WTC11 (cell line): ENCODE results near the gene ARHGAP19. TPM values are rescaled to one million over a fixed set of nuclear protein-coding genes. Genes with fewer than 3 reads are reported as not detected.
A peak's percentile ranks its signal among the peaks of the same experiment; 100 is the strongest.

Source experiments
- ATAC-seq: fragments of 200-7000 bp; cut with Tn5 transposase; 2 replicates; pipeline ENCODE4 v1.10.0; 2021; ENCODE audit warnings: mild to moderate bottlenecking, moderate library complexity
- CTCF ChIA-PET: fragments of 300-600 bp; sonication (Branson Sonifier 250); formaldehyde crosslinking; loops from one replicate; lab custom pipeline; 2021; ENCODE audit warnings: antibody characterized with exemption; lab: Charles Lee
- POLR2A ChIA-PET: fragments of 350-600 bp; sonication (Branson Sonifier 250); formaldehyde crosslinking; loops from one replicate; lab custom pipeline; 2021; ENCODE audit warnings: antibody characterized with exemption; lab: Charles Lee
- DNase-seq: peaks from one replicate; pipeline ENCODE4 v3.0.0; 2021; ENCODE audit warnings: low spot score
- H3K27ac Mint-ChIP-seq: 2 replicates; pipeline ENCODE4 v1.8.0; 2021; ENCODE audit warnings: mixed read lengths
- H3K27me3 Mint-ChIP-seq: 2 replicates; pipeline ENCODE4 v1.8.0; 2021; ENCODE audit warnings: low read depth, mild to moderate bottlenecking, moderate library complexity, mixed read lengths
- H3K36me3 Mint-ChIP-seq: 2 replicates; pipeline ENCODE4 v1.8.0; 2021; ENCODE audit warnings: mixed read lengths
- H3K4me1 Mint-ChIP-seq: 2 replicates; pipeline ENCODE4 v1.8.0; 2022; ENCODE audit warnings: mixed read lengths
- H3K4me3 Mint-ChIP-seq: 2 replicates; pipeline ENCODE4 v1.8.0; 2021; ENCODE audit warnings: mild to moderate bottlenecking, moderate library complexity, mixed read lengths
- H3K9me3 Mint-ChIP-seq: 2 replicates; pipeline ENCODE4 v1.8.0; 2021; ENCODE audit warnings: mixed read lengths
- CBFB ChIP-seq: sonication (generic); formaldehyde crosslinking; IDR thresholded peaks from 2 replicates; pipeline ENCODE4 v1.8.1; 2022; ENCODE audit warnings: mild to moderate bottlenecking, low read depth, missing genetic modification reagents
- CTCF ChIP-seq: fragments of 200-600 bp; IDR thresholded peaks from 2 replicates; pipeline ENCODE4 v1.8.0; 2022; ENCODE audit warnings: antibody characterized with exemption
- ESRRA ChIP-seq: sonication (generic); formaldehyde crosslinking; IDR thresholded peaks from 2 replicates; pipeline ENCODE4 v1.8.1; 2022; ENCODE audit warnings: mild to moderate bottlenecking, missing genetic modification reagents, borderline replicate concordance
- FOXJ3 ChIP-seq: sonication (generic); formaldehyde crosslinking; IDR thresholded peaks from 2 replicates; pipeline ENCODE4 v1.9.0; 2021; ENCODE audit warnings: missing genetic modification reagents, mild to moderate bottlenecking, borderline replicate concordance
- GRHL2 ChIP-seq: fragments of 250-450 bp; sonication (Bioruptor Pico); IDR thresholded peaks from 2 replicates; pipeline ENCODE4 v1.8.0; 2022; ENCODE audit warnings: mild to moderate bottlenecking, moderate library complexity; ENCODE audit not compliant: insufficient replicate concordance, severe bottlenecking
- IRF1 ChIP-seq: sonication (generic); formaldehyde crosslinking; IDR thresholded peaks from 2 replicates; pipeline ENCODE4 v1.8.0; 2023; ENCODE audit warnings: missing genetic modification reagents
- JUN ChIP-seq: sonication (generic); formaldehyde crosslinking; IDR thresholded peaks from 2 replicates; pipeline ENCODE4 v1.8.0; 2023; ENCODE audit warnings: mild to moderate bottlenecking, missing genetic modification reagents
- KAT7 ChIP-seq: sonication (generic); formaldehyde crosslinking; IDR thresholded peaks from 2 replicates; pipeline ENCODE4 v1.8.1; 2023; ENCODE audit warnings: missing genetic modification reagents, mild to moderate bottlenecking, borderline replicate concordance
- MAX ChIP-seq: sonication (generic); formaldehyde crosslinking; IDR thresholded peaks from 2 replicates; pipeline ENCODE4 v1.8.0; 2022; ENCODE audit warnings: mild to moderate bottlenecking, missing genetic modification reagents
- MLX ChIP-seq: sonication (generic); formaldehyde crosslinking; IDR thresholded peaks from 2 replicates; pipeline ENCODE4 v1.8.1; 2023; ENCODE audit warnings: mild to moderate bottlenecking, missing genetic modification reagents, moderate library complexity
- OVOL2 ChIP-seq: fragments of 250-450 bp; sonication (Bioruptor Pico); IDR thresholded peaks from 2 replicates; pipeline ENCODE4 v1.9.0; 2021; ENCODE audit warnings: mild to moderate bottlenecking, borderline replicate concordance
- PRDM15 ChIP-seq: sonication (generic); formaldehyde crosslinking; IDR thresholded peaks from 2 replicates; pipeline ENCODE4 v1.8.0; 2022; ENCODE audit warnings: missing genetic modification reagents
- STAT6 ChIP-seq: sonication (generic); formaldehyde crosslinking; conservative IDR thresholded peaks from 2 replicates; pipeline ENCODE4 v1.8.1; 2023; ENCODE audit warnings: mild to moderate bottlenecking, low read depth, missing genetic modification reagents, moderate library complexity
- USF1 ChIP-seq: sonication (generic); formaldehyde crosslinking; IDR thresholded peaks from 2 replicates; pipeline ENCODE4 v1.8.0; 2022; ENCODE audit warnings: mild to moderate bottlenecking, missing genetic modification reagents
- ZBTB43 ChIP-seq: sonication (generic); formaldehyde crosslinking; IDR thresholded peaks from 2 replicates; pipeline ENCODE4 v1.8.1; 2023; ENCODE audit warnings: mild to moderate bottlenecking, missing genetic modification reagents
- ZNF263 ChIP-seq: sonication (generic); formaldehyde crosslinking; IDR thresholded peaks from 2 replicates; pipeline ENCODE4 v1.8.1; 2022; ENCODE audit warnings: low read depth, mild to moderate bottlenecking, moderate library complexity, missing genetic modification reagents
- ZNF281 ChIP-seq: sonication (generic); formaldehyde crosslinking; IDR thresholded peaks from 2 replicates; pipeline ENCODE4 v1.8.0; 2023; ENCODE audit warnings: mild to moderate bottlenecking, missing genetic modification reagents
- ZNF423 ChIP-seq: fragments of 250-450 bp; sonication (Bioruptor Pico); IDR thresholded peaks from 2 replicates; pipeline ENCODE4 v2.1.2; 2022; ENCODE audit warnings: mild to moderate bottlenecking, moderate library complexity
- ZSCAN18 ChIP-seq: fragments of 250-450 bp; sonication (Bioruptor Pico); IDR thresholded peaks from 2 replicates; pipeline ENCODE4 v2.1.2; 2022; ENCODE audit warnings: mild to moderate bottlenecking, moderate library complexity
- total RNA-seq: library from RNA; stranded (reverse); gene quantifications from 3 replicates; pipeline ENCODE4 v1.2.3, GENCODE V29; 2021

The ARHGAP19 gene
- total RNA-seq, 1 experiment from 2014 or later, result 42.2 TPM

- peak overlapping the region; percentile 97; the same call in 1 of the 2 replicates for H3K27ac Mint-ChIP-seq
- ChIA-PET POLR2A (interaction anchor here (0.7 to 1.2 kb wide), 4 partner anchors 27 to 44 kb away, joined by 3 to 14 read pairs (median 7); partner anchors contain the start of gene FRAT1), CTCF (interaction anchor here (0.7 to 1.9 kb wide), 3 partner anchors 14 to 211 kb away, joined by 3 to 4 read pairs (median 3); no protein-coding TSS in a partner anchor)
- H3K9me3 Mint-ChIP-seq, result no peaks in the 10 kb centered on the region
- ATAC-seq, result no peak
- TF ChIP-seq KAT7 (CRISPR knock-in tag) (no peak), JUN (no peak), USF1 (CRISPR knock-in tag) (no peak), ZNF281 (CRISPR knock-in tag) (no peak), ZNF263 (CRISPR knock-in tag) (no peak), ZSCAN18 (CRISPR knock-in tag) (no peak), ZNF423 (CRISPR knock-in tag) (no peak), ZBTB43 (CRISPR knock-in tag) (no peak), PRDM15 (CRISPR knock-in tag) (no peak), FOXJ3 (no peak), MLX (CRISPR knock-in tag) (no peak), CBFB (CRISPR knock-in tag) (no peak), ESRRA (CRISPR knock-in tag) (no peak), GRHL2 (CRISPR knock-in tag) (no peak), STAT6 (CRISPR knock-in tag) (no peak), CTCF (no peak), OVOL2 (no peak), MAX (CRISPR knock-in tag) (no peak), IRF1 (CRISPR knock-in tag) (no peak)
- no peak for DNase-seq
- peaks cover 18% of the 10 kb centered on the region for H3K4me1 Mint-ChIP-seq
- H3K4me3 Mint-ChIP-seq, result peak overlapping the region; percentile 83
- no peaks in the 10 kb centered on the region for H3K27me3 Mint-ChIP-seq
- H3K36me3 Mint-ChIP-seq, result peaks cover 5% of the 10 kb centered on the region
Measured at GRCh38 chr10:97292862-97293198, 393 bp upstream of the ARHGAP19 start.
